Measurements from ENCODE around the gene FLII.

Gene FLII

DNA sequence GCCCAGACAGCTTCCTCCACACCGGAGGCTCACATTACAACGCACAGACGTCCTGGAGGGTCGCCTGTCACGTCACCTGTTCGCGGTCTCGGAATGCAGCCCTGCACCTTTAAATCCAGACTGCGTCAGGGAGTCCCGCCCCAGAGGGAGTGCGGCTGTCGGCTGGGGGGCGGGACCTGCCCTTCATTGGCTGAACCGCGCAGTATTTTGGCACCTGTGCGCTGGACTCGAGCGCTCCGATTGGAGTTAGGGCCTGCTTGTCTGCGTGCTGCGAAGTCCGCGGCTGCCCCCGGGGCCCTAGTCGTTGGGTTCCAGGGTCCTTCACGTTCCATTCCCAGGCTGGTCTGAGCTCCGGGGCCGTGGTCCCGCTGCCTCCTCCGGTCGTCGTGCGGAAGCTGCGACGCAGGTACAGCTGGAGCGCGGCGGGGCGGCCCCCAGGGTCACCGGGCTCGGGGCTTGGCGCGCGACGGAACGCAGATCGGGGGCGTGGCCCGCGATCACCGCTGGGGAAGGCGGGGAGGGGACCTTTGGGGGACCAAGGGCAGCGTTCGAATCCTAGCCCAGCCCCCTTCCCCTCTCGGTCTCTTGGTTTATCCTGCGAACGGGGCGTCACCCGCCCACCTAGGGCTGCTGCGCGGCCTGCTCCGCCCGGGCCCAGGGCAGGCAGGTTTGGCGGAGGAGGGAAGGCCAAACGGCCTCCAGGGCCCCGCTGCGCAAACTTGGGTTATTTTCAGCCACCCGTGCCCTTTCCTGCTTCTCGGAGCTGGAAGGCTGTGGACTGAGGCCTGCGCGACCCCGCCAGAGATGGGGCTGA lies 2.0 kb upstream of the FLII start, which contains the start of gene MIEF2:
MIEF2 (plus strand) TSS at position 331 of the 814 bp plus-strand sequence. CDS start 2,059 bp downstream, outside the sequence.
- DNase-seq: peak; percentile 87

DNA sequence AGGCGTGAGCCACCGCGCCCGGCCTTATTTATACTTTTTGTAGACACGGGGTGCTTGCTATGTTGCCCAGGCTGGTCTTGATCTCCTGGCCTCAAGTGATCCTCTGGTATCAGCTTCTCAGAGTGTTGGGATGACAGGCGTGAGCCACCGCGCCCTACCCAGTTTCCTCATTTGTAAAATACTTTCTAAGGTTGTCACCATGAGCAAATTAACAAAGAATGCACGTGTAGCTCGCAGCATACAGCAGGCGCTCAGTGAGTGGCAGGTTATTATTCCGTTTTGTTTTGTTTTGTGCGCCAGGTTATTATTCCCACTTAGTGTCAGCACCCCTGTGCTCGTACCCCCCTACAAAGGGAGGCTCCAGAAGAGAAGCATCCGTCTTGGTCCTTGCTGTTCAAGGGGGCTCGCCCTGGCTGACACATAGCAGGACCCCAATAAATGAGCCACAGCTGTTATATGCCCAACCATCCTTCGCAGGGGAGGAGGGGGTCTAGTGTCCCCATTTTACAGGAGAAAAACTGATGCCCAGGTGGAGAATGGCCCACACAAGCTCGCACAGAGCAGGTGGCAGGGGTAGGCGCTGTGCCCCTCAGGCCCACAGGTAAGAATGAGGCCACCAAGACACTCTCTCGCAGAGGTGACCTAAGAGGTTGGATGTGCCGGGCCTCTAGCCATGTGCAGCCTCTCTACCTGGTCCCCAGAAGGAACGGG lies 1.2 kb upstream of the FLII start:
- DNase-seq: no peak

GRCh38 chr17:18257982-18258355 lies 569 bp downstream of the FLII start:
- peak; percentile 32 for DNase-seq

DNA sequence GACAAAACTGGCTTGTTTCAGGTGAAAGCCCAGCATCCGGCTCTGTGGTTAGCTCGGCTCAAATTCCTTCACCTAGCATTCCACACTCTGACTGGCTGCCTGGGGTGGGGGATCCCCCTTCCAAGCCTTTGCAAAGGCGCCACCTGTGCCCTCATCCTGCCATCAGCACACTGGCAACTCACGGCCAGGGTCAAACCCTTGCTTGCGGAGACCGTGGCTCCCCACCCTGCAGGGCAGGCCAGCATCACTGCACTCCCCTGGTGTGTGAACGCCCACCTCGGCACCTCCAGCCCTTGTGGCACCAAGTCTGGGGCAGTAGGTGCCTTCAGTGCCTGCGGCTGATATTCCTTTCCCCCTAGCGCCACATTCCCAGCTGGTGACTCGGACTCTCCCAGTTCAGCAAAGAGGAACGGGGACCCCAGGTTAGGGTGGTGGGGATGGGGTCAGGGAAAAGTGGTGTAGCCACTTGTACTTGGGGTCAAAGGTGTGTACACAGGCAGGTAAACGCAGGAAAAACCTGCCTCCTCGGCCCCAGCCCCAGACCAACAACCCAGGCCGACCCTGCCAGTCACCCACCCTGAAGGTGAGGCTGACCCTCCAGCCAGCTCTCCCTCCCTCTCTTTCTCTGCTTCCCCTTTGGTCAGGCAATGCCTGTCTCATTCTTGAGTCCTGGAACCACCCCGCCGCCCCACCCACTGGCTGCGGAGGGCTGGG lies 1.1 kb downstream of the FLII start:
- DNase-seq: no peak

DNA sequence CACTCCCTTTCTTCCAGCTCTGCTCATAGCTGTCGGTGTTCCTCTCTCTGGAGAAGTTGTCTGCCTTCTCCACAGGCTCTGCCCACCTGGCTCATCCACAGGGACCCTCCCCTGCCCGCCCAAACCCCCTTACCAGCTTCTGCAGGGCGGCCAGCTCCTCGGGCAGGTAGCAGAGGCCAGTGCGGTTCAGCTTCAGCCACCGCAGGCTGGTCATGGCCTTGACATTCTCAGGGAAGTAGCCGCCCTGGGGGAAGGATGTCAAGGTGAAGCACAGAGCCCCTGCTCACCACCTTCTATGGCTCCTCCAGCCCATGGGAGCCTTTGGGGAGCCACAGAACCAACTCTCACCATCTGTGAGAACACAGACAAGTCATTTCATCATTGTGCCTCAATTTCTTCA lies 1.8 kb downstream of the FLII start:
- DNase-seq: no peak

DNA sequence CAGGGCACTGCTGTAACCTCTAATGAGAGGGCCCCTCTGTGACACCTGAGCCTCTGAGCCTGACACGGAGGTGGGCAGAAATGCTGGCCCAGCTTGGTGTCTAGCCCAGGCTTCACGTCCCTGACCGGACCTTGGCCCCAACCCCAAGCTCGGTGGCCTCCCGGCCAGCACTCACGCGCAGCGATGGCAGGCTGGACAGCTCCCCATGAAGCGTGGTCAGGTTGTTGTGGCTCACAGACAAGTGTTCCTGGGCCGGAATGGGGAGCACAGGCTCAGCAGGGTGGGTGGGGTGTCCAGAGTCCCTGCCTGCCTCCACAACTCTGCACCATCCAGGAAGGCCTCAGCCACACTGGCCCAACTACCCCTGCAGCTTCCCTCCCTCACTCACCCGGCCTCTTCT lies 2.2 kb downstream of the FLII start:
- DNase-seq: no peak

- no peak for DNase-seq
Observed at GRCh38 chr17:18254888-18255649, 3.5 kb downstream of the FLII start.

GRCh38 chr17:18253947-18254821 lies 4.4 kb downstream of the FLII start:
- no peak for DNase-seq

DNA sequence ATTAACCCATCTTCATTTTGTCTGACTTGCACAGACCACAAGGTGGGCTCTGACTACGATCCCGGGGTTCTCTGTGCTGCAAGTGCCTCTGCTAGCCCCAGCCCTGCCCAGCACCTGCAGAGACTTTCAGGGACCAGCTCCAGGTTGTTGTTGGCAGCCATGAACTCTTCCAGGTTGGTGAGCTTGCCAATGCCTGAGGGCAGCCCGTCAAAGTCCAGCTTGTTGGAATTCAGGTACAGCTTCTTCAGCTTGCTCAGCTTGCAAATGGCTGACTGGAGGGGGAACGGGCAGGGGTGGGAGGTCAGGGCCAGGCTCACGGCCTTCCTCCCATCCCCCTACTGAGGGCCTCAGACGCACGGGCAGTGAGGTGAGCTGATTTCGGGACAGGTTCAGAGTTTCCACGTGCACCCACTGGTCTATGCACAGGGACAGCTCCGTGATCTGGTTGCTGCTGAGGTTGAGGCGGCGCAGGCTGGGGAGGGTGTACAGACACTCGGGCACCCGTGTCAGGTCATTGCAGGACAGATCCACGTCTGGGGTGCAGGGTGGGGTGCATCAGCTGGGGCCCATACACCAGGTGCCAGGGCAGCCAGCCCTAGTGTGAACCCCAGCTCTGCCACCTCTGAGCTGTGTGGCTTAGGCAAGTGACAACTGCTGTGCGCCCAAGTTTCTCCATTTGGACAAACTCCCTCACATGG lies 5.2 kb downstream of the FLII start:
- no peak for DNase-seq

- no peak for DNase-seq
Observed at GRCh38 chr17:18252160-18252559, 6.4 kb downstream of the FLII start.

- DNase-seq: no peak
Observed at GRCh38 chr17:18251204-18251603, 7.3 kb downstream of the FLII start.

GRCh38 chr17:18250708-18251107 lies 7.8 kb downstream of the FLII start:
- no peak for DNase-seq

DNA sequence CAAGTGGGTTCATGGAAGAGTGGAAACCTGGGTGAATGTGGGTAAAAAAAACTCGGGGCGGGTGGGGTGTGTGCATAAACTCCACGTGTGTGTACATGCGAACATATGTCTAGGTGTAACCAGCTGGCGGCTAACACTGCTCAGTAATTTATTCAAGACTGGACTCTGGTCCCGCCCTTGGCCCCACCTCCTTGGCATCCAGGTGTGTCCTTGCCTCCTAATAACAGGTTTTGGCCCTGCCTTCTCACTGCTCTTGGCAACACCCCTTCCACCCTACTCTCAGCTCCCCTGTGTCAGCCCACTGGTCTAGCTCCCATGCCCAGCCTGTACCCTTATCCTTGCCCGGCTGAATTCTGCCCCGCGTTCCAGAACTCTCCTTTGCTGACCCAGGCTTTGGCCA lies 8.3 kb downstream of the FLII start:
- DNase-seq: no peak

- no peak for DNase-seq
Observed at GRCh38 chr17:18248811-18249210, 9.7 kb downstream of the FLII start.

DNA sequence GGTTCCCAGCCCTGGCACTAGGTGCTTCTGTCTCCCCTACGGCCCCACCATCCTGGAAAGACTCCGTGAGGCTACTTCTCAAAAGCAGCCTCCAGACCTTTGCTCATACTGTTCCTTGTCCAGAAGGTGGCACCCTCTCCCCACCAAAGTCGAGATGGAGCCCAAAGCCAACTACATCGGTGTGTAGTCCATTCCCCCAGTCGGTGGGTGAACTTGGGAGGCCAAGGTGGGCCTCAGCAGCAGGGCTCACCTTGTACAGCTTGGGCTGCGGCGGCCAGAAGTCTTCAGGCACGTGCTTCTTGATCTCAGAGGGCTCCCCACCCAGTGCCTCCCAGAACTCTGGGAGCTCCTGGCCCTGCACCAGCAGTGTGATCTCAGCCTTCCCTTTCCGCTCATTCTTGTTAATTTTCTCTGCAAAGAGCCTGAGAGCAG lies 10.2 kb downstream of the FLII start:
- peak; percentile 50 for DNase-seq

DNA sequence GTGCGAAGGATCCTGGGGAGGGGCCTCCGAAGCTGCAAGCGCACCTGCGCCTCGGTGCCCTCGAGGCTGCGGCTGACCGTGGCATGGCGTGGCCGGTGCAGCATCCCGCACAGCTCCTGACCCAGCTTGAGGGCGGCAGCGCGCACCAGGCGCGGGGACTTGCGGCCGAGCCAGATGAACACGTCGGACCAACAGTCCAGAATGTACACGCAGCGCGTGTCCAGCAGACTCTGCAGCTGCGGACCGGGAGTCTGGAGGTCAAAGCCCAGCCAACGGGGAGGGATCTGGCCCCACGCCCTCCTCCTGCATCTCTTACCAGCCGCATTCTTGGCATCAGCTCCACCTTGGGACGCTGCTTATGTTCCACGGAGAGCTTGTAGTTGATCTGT lies 10.9 kb downstream of the FLII start:
- no peak for DNase-seq

GRCh38 chr17:18246880-18247612 lies 11.5 kb downstream of the FLII start:
- no peak for DNase-seq

DNA sequence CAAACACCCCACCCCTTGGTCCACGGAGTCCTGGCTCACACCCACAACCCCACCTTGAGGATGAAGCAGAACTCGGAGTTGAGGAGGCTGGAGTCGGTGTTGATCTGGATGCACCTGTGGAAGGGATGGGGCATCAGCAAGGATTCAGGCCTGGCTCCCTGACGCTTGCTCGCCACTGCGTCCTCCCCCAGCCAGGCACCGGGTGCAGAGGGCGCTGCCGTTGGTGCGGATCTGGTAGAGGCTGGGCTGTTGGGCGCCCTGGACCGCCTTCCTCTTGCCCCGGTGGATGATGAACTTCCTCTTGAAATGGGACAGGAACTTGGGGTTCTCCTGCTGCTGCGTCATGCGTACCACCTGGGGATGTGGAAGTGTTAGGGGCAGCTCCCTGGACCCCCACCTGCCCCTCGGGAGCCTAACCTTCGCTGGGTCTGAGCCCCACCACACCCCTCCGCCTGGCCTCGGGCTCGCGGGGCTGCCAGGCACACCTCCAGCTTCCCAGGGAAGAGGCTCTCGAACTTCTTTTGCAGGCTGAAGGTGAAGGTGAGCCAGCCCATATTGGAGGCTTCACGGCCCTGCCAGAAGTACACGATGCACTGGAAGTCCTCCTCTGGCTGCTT lies 12.3 kb downstream of the FLII start:
- no peak for DNase-seq

- no peak for DNase-seq
Observed at GRCh38 chr17:18245038-18245776, 13.3 kb downstream of the FLII start.
